Measurements from ENCODE around the gene TNS3. TPM values are rescaled to one million over a fixed set of nuclear protein-coding genes. Genes with fewer than 3 reads are reported as not detected.

The TNS3 gene
- total RNA-seq, 4 donors from 2014 or later, result 27.2 to 110 (median 47.5) TPM

GRCh38 chr7:47226696-47227095 is 355.2 kb downstream of the TNS3 start:
- Histone ChIP-seq H3K27ac (no peak overlapping the region), H3K4me3 (no peak overlapping the region), H3K27me3 (no peaks in the 10 kb centered on the region), H3K4me1 (no peaks in the 10 kb centered on the region), H3K36me3 (no peaks in the 10 kb centered on the region), H3K9me3 (no peaks in the 10 kb centered on the region)
- DNase-seq, result no peak
- intact Hi-C loops (cut with DNase I; ENCODE audit: low total_unique reads), result no loop called here
- no peak for TF ChIP-seq POLR2A (IDR thresholded peaks at IDR 0.05)
- TF ChIP-seq, protein P1, sequence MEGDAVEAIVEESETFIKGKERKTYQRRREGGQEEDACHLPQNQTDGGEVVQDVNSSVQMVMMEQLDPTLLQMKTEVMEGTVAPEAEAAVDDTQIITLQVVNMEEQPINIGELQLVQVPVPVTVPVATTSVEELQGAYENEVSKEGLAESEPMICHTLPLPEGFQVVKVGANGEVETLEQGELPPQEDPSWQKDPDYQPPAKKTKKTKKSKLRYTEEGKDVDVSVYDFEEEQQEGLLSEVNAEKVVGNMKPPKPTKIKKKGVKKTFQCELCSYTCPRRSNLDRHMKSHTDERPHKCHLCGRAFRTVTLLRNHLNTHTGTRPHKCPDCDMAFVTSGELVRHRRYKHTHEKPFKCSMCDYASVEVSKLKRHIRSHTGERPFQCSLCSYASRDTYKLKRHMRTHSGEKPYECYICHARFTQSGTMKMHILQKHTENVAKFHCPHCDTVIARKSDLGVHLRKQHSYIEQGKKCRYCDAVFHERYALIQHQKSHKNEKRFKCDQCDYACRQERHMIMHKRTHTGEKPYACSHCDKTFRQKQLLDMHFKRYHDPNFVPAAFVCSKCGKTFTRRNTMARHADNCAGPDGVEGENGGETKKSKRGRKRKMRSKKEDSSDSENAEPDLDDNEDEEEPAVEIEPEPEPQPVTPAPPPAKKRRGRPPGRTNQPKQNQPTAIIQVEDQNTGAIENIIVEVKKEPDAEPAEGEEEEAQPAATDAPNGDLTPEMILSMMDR (IDR thresholded peaks at IDR 0.05), result no peak

GRCh38 chr7:47225387-47226131 is 356.4 kb downstream of the TNS3 start:
- no peak overlapping the region for H3K27ac ChIP-seq
- H3K4me1 ChIP-seq, result no peaks in the 10 kb centered on the region
- no peak overlapping the region for H3K4me3 ChIP-seq
- DNase-seq, result no peak
- H3K9me3 ChIP-seq, result no peaks in the 10 kb centered on the region
- intact Hi-C loops (cut with DNase I; ENCODE audit: low total_unique reads), result no loop called here
- H3K27me3 ChIP-seq, result no peaks in the 10 kb centered on the region
- TF ChIP-seq POLR2A (IDR thresholded peaks at IDR 0.05), result no peak
- H3K36me3 ChIP-seq, result no peaks in the 10 kb centered on the region

Measured in uterus (tissue), 4 donors.